Fibroblast of mammary gland (primary cell): ENCODE data around the gene FAM184A.
"Not testable (repeated sequence)": the region's sequence is repeated elsewhere in the genome, so short reads cannot be mapped to it uniquely, and the experiment has no call there.

Source experiments
- DNase-seq: peaks from one replicate; pipeline ENCODE4 v3.0.0-alpha.2; 2010; ENCODE audit warnings: low read depth
- H3K4me3 ChIP-seq: 2 replicates; pipeline ENCODE4 v1.5.1; 2011; ENCODE audit warnings: low read depth, mild to moderate bottlenecking, low read length, moderate library complexity; ENCODE audit not compliant: control insufficient read depth
- CTCF ChIP-seq: conservative IDR thresholded peaks from 2 replicates; pipeline ENCODE4 v1.5.1; 2011; ENCODE audit warnings: low read depth, low read length, inconsistent platforms; ENCODE audit not compliant: control insufficient read depth, insufficient read depth

Gene FAM184A

GRCh38 chr6:119110601-119111548, 32.4 kb upstream of the FAM184A start:
- H3K4me3 ChIP-seq, result no peak overlapping the region
- DNase-seq, result peak; percentile 66
- peak; percentile 58 for TF ChIP-seq CTCF

GRCh38 chr6:119109654-119110325, 31.3 kb upstream of the FAM184A start:
- TF ChIP-seq CTCF, result no peak
- DNase-seq, result no peak
- no peak overlapping the region for H3K4me3 ChIP-seq

DNA sequence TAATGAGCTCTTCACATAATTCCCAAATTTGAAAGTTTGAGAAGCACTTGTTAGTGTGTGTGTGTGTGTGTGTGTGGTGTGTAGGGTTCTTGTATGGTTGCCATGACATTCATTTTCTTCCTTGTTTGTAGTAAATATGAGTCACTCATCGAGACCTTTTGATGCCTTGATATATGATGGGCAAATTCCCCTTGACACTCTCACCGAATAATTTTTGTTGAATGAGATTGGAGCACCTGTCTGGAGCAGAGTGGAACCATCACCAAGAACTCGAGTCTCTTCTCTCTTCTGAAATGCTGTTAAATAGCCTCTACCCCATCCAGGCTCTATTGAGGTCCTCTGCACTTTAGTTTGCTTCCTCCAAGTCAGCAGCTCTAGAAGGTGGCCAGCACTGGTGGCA, 29.6 kb upstream of the FAM184A start:
- no peak for DNase-seq
- H3K4me3 ChIP-seq, result no peak overlapping the region
- TF ChIP-seq CTCF, result no peak

- H3K4me3 ChIP-seq, result no peak overlapping the region
- no peak for TF ChIP-seq CTCF
- DNase-seq, result no peak
Observed at GRCh38 chr6:119105282-119105681, 26.8 kb upstream of the FAM184A start.

- no peak overlapping the region for H3K4me3 ChIP-seq
- TF ChIP-seq CTCF, result no peak
- DNase-seq, result no peak
Observed at GRCh38 chr6:119102901-119103300, 24.4 kb upstream of the FAM184A start.

GRCh38 chr6:119100115-119100514, 21.7 kb upstream of the FAM184A start:
- no peak overlapping the region for H3K4me3 ChIP-seq
- no peak for TF ChIP-seq CTCF
- DNase-seq, result no peak

- not testable (repeated sequence) for H3K4me3 ChIP-seq, DNase-seq
Observed at GRCh38 chr6:119097815-119098361, 19.4 kb upstream of the FAM184A start.
